Stimulated activated naive CD8-positive, alpha-beta T cell treated with anti-CD3 and anti-CD28 coated beads, Interleukin-15, Interleukin-2, amounts not matched to agents 100 U/mL and 50 U/mL, for 24 hours (primary cell): Measurements from ENCODE around the gene TAF1B.
"Not testable (repeated sequence)": the region's sequence is repeated elsewhere in the genome, so short reads cannot be mapped to it uniquely, and the experiment has no call there.

Experiments
- ATAC-seq: fragments of 150-1000 bp; cut with Tn5 transposase; one replicate; pipeline ENCODE4 v1.10.0; 2021
- DNase-seq: peaks from one replicate; pipeline ENCODE4 v3.0.0; 2021

TAF1B gene

GRCh38 chr2:9832586-9832985 is 10.7 kb upstream of the TAF1B start:
- ATAC-seq (no peak), DNase-seq (no peak)

GRCh38 chr2:9835068-9835467 is 8.2 kb upstream of the TAF1B start:
- ATAC-seq, result not testable (repeated sequence)

GRCh38 chr2:9836074-9836473 is 7.2 kb upstream of the TAF1B start:
- DNase-seq, result no peak
- no peak for ATAC-seq

More at GRCh38 chr2:9835068-9835467, 8.2 kb upstream of the TAF1B start:
- DNase-seq, result not testable (repeated sequence)

DNA sequence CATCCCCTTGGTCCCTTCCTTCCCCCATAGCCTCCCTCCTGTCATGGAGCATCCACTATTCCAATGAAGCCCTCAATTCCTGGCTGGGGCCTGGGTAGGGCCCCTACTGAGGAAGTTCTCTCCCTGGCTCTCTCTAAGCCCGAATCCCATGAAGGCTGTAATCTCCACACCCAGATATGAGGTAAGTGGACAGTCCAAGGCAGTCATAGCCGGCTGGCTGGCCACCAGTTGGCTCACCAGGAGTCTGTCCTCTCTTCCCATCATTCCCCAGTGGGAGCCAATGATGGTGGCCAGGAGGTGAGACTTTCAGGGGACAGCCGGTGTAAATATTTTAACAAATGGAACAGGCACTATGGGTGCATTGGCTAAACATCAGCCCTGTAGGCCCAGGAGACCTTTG is 6.8 kb upstream of the TAF1B start:
- DNase-seq (no peak), ATAC-seq (no peak)

GRCh38 chr2:9837451-9837850 is 5.8 kb upstream of the TAF1B start:
- ATAC-seq (no peak), DNase-seq (no peak)

DNA sequence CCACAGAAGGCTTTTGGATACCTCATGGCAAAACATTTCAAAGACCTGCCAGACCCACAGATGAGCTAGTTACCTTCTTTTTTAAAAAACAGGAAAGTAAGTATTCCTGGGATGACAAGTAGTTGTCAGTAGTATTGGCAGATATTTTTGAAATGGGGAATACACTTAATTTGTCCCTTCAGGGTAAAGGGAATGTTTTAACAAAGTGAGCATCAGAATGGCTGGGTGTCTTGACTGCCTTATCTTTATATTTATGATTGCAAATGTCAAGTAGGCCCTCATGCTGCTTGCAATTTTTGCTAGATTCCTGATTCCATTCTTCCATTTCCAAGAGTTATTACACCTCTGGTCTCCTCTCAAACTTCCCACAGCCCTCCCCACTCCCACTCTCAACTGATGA is 4.9 kb upstream of the TAF1B start:
- DNase-seq (no peak), ATAC-seq (no peak)

GRCh38 chr2:9842487-9843228 is 616 bp upstream of the TAF1B start:
- DNase-seq (no peak), ATAC-seq (no peak)

DNA sequence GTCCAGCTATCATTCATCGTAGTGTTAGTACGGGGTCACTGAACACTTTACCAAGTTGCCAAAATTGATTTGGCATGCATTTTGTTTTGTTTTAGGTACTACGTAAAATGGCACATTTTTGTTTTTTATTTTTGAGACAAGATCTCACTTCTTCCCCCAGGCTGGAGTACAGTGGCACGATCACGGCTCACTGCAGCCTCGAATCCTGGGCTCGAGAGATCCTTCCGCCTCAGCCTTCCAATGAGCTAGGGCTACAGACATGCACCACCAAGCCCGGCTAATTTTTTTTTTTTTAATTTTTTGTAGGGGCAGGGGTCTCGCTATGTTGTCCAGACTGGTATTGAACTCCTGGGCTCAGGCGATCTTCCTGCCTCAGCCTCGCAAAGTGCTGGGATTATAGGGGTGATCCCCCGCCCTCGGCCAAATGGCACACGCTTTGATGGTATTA is 786 bp downstream of the TAF1B start:
- no peak for ATAC-seq

DNA sequence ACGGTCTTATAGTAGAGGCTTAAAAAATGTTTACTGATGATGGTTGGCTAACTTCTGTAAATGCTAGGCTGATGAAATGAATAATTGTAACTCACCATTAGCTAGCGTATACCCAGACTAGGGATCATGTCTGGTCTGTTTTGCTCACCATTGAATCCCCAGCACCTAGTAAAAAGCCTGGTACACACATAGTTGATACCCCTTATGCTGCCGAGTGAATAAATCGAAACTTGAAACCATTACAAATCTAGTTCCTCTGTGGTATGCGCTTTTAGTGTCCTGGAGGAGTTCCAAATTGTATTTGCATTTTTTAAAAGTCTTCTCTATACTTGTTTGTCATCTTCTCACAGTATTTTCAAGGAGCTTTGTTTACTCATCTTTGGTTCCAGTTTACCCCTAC is 1.3 kb downstream of the TAF1B start:
- DNase-seq, result no peak
- ATAC-seq, result no peak

More for the DNA sequence above, 786 bp downstream of the TAF1B start:
- DNase-seq, result peak; percentile 13

DNA sequence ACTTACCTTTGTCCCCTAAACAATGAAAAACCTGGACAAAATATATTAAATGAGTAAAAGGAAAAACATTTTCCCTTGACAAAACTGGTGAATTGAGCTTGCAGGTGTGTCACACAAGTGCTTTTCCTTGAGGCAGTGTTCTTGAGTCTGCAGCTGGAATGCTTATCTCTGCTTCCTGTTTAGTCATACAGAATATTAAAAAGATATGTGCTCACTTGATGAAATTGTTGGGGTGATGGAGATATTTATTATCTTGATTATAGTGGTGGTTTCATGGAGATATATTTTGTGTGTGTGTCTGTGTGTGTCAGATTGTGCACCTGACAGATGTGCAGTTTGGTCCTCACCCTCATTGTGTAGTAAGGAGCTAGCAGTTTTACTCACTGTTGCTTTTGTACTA is 3.3 kb downstream of the TAF1B start:
- no peak for DNase-seq

GRCh38 chr2:9847140-9847539 is 3.9 kb downstream of the TAF1B start:
- DNase-seq, result no peak
- ATAC-seq, result no peak

More for the DNA sequence above, 3.3 kb downstream of the TAF1B start:
- no peak for ATAC-seq

DNA sequence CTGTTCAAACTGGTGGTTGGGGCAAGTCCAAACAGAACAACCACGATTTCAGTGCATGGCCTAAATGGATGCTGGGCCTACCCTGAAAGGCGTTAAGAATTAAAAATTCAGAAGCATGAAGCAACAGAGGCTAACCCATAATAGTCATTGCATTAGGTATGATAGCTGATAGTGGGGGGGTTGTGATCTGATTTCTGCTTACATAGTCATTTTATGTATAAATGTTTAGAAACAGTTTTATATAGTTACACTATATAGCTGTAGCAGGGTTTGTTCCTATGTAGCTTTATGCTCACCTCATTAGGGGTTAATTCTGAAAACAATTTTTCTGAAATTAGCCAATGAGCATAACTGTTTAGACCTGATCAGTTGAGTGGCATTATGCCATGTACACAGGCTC is 9.6 kb downstream of the TAF1B start:
- DNase-seq (no peak), ATAC-seq (no peak)

DNA sequence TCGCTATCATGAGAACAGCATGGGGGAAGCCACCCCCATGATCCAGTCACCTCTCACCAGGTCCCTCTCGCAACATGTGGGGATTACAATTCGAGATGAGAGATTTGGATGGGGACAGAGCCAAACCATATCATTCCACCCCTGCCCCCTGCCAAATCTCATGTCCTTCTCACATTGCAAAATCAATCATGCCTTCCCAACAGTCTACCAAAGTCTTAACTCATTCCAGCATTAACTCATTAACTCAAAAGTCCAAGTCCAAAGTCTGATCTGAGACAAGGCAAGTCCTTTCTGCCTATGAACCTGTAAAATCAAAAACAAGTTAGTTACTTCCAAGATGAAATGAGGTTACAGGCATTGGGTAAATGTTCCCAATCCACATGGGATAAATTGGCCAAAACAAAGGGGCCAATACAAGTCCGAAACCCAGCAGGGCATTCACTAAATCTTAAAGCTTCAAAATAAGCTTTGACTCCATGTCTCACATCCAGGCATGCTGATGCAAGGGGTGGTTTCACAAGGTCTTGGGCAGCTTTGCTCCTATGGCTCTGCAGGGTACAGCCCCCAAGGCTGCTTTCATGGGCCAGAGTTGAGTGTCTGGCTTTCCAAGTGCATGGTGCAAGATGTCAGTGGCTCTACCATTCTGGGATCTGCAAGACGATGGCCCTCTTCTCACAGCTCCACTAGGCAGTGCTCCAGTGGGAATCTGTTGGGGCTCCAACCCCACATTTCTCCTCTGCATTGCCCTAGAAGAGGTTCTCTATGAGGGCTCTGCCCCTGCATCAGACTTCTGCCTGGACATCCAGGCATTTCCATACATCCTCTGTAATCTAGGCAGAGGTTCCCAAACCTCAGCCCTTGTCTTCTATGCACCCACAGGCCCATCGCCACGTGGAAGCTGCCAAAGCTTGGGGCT is 14.8 kb downstream of the TAF1B start:
- DNase-seq, result no peak
- no peak for ATAC-seq

DNA sequence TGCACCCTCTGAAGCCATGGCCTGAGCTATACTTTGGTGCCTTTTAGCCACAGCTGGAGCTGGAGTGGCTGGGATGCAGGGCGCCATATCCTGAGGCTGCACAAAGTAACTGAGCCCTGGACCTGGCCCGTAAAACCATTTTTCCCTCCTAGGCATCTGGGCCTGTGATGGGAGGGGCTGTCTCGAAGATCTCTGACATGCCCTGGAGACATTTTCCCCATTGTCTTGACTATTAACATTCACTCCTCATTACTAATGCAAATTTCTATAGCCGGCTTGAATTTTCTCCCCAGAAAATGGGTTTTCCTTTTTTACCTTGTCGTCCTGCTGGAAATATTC is 15.4 kb downstream of the TAF1B start:
- DNase-seq (no peak), ATAC-seq (no peak)

DNA sequence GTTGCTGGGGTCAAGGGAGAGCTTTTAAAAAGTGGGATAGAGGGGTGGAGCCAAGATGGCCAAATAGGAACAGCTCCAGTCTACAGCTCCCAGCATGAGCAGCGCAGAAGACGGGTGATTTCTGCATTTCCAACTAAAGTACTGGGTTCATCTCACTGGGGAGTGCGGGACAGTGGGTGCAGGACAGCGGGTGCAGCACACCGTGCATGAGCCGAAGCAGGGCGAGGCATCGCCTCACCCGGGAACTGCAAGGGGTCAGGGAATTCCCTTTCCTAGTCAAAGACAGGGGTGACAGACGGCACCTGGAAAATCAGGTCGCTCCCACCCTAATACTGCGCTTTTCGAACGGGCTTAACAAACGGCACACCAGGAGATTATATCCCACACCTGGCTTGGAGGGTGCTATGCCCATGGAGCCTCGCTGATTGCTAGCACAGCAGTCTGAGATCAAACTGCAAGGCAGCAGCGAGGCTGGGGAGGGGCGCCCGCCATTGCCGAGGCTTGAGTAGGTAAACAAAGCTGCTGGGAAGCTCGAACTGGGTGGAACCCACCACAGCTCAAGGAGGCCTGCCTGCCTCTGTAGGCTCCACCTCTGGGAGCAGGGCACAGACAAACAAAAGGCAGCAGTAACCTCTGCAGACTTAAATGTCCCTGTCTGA is 17.8 kb downstream of the TAF1B start:
- DNase-seq, ATAC-seq: not testable (repeated sequence)

DNA sequence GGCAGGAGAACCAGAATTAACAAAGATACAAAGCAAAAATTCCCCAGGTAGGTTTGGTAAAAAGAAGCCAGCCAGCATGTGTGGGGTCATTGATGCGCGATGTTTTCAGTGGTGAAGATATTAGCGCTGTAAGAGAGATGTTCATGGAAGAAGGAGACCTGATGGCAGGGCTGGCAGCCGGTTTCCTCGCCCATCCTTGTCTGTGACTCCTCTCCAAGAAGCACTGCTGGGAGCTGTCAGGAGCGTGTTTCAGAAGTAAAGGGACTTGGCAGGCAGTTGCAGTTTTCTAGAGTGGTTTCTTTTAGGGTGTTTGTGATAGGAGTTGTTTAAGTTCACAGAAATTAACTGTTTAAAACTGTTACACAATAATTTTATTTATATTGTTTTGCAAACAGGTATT is 24.6 kb downstream of the TAF1B start:
- ATAC-seq, result no peak
- no peak for DNase-seq

- no peak for ATAC-seq
- DNase-seq, result no peak
Observed at GRCh38 chr2:9873337-9873736, 30.1 kb downstream of the TAF1B start.

- ATAC-seq, result no peak
- DNase-seq, result no peak
Observed at GRCh38 chr2:9877026-9877425, 33.8 kb downstream of the TAF1B start.

GRCh38 chr2:9877726-9878125 is 34.5 kb downstream of the TAF1B start:
- DNase-seq, result no peak
- ATAC-seq, result no peak

GRCh38 chr2:9879455-9880194 is 36.4 kb downstream of the TAF1B start:
- no peak for DNase-seq

DNA sequence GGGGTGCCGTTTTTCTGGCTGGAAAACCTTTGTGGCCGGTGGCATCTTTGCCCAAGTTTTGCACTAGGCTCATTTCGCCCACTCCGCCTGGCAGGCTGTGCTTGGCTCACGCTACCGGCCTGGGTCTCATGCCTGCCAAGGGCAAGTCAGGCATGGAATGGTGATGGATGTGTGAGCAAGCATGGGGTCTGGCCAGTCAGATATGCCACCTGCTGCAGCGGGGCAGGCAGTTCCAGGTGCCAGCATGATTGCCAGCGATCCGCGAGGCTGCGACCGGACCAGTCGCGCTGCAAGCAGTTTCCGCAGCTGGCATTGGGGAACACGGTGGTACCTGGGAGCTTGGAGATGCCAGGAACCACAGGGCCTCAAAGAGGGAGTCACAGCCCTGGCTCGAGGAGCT is 40.6 kb downstream of the TAF1B start:
- no peak for DNase-seq
- ATAC-seq, result no peak

More at GRCh38 chr2:9879455-9880194, 36.4 kb downstream of the TAF1B start:
- no peak for ATAC-seq

- no peak for DNase-seq
- no peak for ATAC-seq
Observed at GRCh38 chr2:9884436-9884835, 41.2 kb downstream of the TAF1B start.
